HS-5 (cell line): ENCODE measurements around the gene ZMAT2.
A peak's percentile ranks its signal among the peaks of the same experiment; 100 is the strongest.
"Not testable (repeated sequence)": the region's sequence is repeated elsewhere in the genome, so short reads cannot be mapped to it uniquely, and the experiment has no call there.

Source experiments
- DNase-seq: peaks from one replicate; pipeline ENCODE4 v3.0.0-alpha.2; 2012; ENCODE audit warnings: low read depth

Gene ZMAT2

DNA sequence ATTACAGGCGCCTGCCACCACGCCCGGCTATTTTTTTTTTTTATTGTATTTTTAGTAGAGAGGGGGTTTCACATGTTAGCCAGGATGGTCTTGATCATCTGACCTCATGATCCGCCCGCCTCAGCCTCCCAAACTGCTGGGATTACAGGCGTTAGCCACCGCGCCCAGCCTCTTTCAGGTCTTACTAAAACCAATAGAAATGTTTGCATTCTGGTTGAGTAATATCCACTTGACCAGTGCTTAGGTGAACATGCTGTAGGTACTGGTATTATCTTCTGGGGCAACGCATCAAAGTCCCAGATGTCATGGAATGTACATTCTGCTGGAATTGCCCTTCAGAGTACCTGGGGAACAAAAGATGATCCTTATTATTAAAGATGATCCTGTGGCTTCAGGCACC lies 8.5 kb downstream of the ZMAT2 start:
- DNase-seq: not testable (repeated sequence)

DNA sequence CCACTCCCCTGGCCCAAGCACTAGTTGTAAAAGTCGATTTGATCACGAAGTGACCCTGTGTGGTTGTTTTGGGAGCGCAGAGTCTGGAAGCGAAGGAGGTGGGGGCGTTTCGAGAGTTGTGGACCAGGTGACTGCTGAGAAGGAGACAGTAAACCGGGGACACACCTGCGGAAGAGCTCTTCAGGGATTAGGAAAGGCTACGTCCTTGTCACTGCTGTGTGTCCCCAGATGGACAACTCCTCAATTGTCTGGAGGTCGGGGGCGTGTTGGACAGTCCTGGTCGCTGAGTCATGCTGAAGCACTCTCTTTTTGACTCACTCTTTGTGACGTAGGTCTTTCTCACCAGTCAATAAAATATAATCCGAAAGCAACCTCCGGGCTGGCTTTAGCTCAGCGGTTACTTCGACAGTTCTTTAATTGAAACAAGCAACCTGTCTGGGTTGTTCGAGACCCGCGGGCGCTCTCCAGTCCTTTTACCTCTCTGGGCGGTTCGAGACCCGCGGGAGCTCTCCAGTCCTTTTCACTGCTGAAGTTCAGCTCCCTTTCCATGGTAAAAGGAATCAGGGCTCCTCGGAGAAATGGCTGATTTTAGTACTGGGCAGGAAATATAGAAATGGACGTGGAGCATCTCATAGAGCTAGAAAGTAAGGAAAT lies 10.8 kb downstream of the ZMAT2 start:
- peak; percentile 99 for DNase-seq

DNA sequence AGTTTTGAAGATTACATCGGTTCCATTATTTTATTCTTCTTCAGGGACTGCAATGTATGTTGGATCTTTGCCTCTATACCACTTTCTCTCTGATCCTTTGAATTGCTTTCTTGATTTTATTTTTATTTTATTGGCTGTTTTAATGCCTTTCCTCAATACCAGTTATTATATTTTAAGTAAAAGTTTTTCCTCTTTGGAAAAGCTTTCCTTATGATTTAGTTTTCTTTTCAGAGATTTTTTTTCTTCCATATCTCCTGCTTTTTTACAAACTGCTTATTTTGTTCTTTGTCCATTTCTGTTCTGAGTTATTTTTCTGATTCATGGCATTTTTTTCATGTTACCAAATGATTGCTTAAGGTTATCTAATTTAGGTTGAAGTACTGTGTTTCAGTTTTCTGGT lies 11.5 kb downstream of the ZMAT2 start:
- no peak for DNase-seq

DNA sequence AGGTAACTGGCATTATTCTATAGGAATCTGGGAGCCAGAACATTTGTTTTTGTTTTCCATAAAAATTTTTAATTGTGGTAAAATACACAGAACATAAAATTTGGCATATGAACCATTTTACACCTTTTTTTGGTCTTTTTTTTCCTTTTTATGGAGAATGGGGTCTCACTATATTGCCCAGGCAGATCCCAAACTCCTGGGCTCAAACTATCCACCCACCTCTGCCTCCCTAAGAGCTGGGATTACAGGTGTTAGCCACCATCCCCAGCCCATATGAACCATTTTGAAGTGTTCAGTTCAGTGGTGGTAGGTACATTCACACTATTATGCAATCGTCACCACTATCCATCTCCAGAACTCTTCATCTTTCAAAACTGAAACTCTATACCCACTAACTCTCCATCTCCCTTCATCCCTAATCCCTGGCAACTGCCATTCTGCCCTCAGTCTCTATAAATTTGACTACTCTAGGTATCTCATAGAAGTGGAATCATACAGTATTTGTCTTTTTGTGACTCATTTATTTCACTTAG lies 13.4 kb downstream of the ZMAT2 start:
- DNase-seq: no peak

DNA sequence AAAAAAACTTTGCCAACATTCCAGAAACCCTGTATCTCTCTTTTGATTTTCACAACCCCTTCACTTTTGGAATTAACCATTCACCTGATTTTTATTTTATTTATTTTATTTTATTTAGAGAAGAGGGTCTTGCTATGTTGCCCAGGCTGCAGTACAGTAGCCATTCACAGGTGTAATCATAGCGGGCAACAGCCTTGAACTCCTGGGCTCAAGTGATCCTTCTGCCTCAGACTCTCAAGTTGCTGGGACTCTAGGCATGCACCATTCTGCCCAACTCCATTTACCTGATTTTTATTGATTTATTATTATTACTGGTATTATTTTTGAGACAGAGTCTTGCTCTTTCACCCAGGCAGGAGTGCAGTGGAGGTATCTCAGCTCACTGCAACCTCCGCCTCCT lies 16.0 kb downstream of the ZMAT2 start:
- DNase-seq: not testable (repeated sequence)

DNA sequence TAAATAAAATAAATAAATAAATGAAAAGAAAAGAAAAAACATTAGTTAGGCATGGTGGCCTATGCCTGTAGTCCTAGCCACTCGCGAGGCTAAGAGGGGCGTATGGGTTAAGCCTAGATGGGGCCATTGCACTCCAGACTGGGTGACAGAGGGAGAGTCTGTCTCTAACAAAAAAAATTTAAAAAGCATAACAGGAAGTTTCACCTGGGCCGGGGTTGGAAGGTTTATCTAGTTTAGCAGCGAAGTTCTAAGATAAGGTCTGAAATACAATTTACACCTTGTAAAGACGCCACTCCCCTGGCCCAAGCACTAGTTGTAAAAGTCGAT lies 18.0 kb downstream of the ZMAT2 start:
- DNase-seq: no peak

DNA sequence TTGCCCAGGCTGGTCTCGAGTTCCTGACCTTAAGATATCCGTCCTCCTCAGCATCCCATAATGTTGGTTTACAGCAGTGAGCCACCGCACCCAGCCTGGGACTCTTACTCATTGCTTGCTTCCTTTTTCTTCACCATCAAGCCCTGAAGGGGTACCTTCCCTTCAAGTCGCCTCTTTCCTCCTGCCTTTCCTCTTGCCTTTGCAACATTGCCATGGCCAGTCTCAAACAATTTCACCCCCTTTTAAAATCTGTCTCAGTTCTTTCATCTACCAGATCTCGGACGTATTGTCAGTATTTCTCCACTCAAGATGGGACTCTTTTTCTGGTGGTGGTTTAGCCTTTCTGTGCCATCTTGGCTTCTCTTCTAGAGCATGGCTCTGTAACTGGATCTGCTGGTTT lies 20.5 kb downstream of the ZMAT2 start:
- DNase-seq: not testable (repeated sequence)

DNA sequence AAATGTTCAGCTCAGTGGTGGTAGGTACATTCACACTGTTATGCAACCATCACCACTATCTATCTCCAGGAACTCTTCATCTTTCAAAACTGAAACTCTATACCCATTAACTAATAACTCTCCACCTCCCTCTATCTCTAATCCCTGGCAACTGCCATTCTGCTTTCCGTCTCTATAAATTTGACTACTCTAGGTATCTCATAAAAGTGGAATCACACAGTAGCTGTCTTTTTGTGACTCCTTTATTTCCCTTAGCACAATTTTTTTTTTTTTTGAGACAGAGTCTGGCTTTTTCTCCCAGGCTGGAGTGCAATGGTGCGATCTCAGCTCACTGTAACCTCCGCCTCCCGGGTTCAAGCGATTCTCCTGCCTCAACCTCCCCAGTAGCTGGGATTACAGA lies 21.1 kb downstream of the ZMAT2 start:
- DNase-seq: not testable (repeated sequence)

DNA sequence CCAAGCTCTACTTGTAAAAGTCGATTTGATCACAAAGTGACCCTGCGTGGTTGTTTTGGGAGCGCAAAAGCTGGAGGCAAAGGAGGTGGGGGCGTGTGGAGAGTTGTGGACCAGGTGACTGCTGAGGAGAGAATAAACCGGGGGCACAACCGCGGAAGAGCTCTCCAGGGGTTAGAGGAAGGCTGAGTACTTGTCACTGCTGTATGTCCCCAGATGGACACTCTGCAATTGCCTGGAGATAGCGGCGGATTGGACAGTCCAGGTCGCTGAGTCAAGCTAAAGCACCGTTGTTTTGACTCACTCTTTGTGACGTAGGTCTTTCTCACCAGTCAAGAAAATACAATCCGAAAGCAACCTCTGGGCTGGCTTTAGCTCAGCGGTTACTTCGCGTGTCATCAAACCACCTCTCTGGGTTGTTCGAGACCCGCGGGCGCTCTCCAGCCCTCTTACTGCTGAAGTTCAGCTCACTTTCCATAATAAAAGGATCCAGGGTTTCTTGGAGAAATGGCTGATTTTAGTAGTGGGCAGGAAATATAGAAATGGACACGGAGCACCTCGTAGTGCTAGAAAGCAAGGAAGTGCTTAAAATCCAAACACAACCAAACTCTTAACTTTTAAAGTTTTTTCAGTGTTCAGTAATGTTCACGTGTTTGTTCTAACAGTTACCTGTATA lies 25.7 kb downstream of the ZMAT2 start:
- peak; percentile 96 for DNase-seq

DNA sequence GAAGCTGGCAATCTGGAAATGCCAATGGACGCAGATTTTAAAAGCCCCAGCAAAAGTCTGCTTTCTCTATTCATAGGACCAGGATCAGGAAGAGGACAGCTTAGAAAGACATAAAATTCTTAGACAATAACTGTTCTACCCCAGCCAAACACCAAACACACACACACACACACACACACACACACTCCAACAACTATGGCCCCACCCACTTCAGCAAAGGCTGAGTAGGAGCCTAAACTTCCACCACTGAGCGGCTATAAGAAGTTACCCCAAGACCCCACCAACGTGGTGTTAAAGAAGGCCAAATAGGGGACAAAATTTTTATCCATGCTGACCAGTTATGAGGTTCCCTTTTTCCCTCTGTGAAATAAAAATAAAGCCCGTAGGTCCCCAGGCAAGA lies 32.9 kb downstream of the ZMAT2 start:
- no peak for DNase-seq

DNA sequence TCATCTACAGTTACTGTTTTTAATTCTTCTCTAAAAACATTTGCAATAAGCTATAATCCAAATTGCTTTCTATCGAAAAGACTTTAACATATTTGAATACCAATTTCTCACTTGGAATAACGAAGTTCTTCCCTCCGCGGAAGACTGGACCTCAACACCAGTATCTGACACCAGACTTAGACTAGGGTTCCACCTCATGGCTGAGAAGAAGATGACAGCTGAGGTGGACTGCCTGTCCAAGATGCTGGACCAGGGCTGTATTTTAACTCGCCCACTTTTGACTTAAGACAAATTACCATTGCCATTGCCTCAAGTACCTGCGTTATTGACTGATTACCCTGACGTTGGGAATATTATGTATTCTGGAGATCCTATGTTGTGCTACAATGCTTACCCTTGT lies 34.1 kb downstream of the ZMAT2 start:
- no peak for DNase-seq

DNA sequence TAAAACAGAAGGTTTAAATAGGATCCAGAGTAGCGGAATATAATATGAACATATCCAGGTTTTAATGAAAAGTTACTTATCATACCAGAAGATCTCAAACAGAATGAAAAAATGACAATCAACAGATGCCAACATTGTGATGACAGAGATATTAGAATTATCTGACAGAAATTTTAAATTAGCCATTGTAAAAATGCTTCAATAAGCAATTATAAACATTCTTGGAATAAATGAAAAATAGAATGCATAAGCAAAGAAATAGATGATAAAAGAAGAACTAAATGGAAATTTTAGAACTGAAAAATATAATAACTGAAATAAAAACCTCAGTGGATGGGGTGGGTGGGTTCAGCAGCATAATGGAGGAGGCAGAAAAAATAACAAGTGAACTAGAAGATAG lies 37.2 kb downstream of the ZMAT2 start:
- no peak for DNase-seq

DNA sequence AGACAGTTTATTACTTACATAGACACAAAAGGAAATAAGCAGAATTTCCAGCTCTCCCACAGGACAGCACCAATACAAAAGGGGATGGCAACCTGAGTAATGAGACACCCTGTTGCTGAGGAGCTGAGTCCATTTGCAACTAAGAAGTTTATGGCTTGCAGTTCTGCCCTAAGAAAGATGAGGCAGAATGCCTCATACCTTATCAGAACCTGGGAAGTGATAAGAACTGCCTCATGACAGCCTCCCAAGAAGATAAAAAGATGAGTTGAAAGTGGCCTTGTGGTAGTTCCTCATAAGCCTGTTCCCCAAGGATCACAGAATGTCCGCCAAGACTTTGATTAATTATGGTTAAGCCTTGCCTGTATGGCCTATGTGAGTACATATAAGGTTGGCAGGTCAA lies 41.7 kb downstream of the ZMAT2 start:
- no peak for DNase-seq

DNA sequence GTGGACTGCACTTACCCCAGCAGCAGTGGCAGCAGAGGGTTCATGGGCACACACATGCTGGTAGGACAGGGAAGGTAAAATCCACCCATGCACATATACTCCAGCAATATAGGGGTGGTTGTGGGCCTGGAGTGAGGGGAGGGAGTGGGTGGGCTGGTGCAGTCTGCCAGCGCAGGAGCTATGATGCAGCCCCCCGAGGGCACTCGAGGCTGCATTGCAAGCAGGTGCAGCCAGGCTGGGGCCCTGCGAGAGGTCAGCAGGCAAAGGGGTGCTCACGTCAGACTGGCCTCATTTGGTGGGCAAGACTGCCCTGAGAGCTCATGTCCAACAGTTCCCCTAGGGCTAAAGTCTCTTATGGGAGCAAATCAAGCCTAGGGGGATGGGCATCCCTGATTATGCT lies 53.3 kb downstream of the ZMAT2 start:
- DNase-seq: no peak
